Measurements from ENCODE around the gene MSMB. TPM values are rescaled to one million over a fixed set of nuclear protein-coding genes. Genes with fewer than 3 reads are reported as not detected.

MSMB gene
- total RNA-seq, 1 donor from 2014 or later: not detected

DNA sequence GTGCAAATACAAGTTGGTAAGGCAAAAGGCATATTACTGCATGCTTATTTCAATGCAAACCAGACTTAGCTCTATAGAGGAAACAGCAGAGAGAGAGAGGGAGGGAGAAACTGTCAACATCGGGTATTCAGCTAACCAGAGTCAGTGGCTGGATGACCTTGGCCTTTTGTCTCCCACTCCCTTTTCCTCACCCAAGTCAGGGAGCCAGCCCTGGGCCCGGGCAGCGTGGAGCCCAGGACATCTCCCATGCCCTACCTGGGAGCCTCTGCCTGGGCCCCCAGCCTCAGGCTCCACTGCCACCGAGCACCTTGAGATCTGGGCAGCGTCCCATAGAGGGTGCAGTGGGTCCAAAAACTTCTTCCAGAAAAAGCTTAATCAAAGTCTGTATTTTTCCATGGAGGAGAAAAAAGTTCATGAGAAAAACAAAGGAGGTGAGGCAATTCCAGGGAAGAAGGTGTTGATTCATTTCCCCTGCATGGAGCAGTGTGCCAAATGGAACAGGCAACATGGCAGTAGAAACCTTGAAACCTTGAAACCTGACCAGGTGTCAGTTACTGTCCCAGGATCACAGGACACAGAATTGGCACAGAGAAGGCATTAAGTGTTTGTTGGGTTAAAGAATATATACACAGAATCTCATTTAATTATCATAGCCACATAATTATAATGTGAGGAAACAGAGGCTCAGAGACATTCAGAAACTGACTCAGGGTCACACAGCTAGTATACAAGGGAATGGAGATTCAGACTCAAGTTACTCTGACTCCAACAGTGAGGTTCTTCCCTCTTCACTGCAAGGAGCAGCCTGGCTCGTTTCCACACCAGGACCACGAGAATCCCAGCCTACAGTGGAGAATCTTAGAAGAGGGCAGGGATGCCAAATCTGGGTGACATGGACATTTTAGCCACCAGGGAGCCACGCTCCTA, 9.9 kb downstream of the MSMB start:
- Mint-ChIP-seq H3K9me3 (no peaks in the 10 kb centered on the region), H3K36me3 (ENCODE audit: low read depth) (no peaks in the 10 kb centered on the region), H3K4me3 (no peak overlapping the region), H3K27ac (no peak overlapping the region), H3K4me1 (peaks cover 8% of the 10 kb centered on the region), H3K27me3 (peaks cover 6% of the 10 kb centered on the region)
- DNase-seq: no peak
- intact Hi-C loops (cut with micrococcal nuclease): loop anchor here (10.0 kb wide), 1 partner anchor 229 kb away; no protein-coding TSS in a partner anchor

DNA sequence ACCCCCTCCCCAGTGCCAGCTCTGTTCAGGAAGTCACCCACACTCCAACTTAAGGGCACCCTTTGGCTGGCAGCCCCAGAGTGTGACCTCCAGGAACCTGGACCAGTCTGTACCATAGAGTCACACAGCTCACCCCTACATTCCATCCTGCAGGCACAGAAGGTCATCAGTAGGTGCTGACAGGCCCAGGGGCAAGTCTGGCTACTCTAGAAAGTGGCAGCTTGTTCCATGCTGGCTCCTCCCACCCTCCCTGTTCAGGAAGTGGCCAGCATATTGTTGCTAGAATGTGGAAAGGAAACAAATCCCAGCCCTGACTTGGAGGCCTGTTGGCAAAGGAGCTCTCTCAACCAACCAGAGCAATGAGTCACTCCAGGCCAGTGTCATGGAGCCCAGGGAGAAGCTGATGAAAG, 12.5 kb downstream of the MSMB start:
- peaks cover 2% of the 10 kb centered on the region for H3K36me3 Mint-ChIP-seq (ENCODE audit: low read depth)
- DNase-seq: no peak
- no peak overlapping the region for H3K4me3 Mint-ChIP-seq
- H3K4me1 Mint-ChIP-seq: peaks cover 23% of the 10 kb centered on the region
- no peak overlapping the region for H3K27ac Mint-ChIP-seq
- no peaks in the 10 kb centered on the region for H3K9me3 Mint-ChIP-seq
- peaks cover 1% of the 10 kb centered on the region for H3K27me3 Mint-ChIP-seq
- intact Hi-C loops (cut with micrococcal nuclease): loop anchor here (10.0 kb wide), 1 partner anchor 231 kb away; no protein-coding TSS in a partner anchor

DNA sequence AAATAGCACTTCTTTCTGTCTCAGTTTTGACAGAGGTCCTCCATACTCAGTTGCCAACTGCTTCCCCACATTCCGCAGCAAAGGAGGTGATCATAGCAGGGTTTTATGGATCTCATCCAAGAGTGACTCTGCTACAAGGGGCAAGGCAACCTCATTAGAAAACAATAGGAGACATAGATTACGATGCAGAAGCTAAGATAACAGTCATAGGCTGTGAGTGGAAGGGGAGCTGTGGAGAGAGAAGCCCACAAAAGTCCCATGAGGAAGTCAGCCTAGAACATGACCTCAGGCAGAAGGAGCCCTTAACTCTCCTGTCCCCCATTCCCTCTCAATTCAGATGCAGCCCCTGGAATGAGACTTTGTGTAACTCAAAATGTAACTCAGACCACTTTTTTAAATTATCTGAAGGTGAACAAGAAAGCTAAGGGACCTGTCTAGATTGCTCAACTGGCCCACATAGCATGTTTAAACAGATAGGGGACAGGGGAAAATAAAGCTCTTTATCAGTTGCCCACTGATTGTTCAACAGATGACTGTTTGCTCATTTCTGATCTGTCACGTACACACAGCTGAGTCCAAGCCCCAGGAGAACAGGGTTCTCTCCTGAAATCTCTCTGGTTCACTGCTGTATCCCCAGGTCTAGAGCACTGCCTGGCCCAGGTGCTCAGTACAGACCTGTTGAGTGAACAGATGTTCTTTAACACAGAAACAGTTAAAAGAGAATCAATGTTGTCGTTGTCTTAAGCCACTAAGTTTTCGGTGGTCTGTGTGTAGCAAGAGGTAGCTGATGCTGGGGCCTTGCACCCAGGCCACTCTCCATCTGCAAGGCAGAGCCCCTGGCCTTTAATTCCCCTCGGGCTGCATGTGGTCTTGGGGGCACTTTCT, 14.2 kb downstream of the MSMB start:
- no peaks in the 10 kb centered on the region for H3K9me3 Mint-ChIP-seq
- intact Hi-C loops (cut with micrococcal nuclease): loop anchor here (2.0 to 10.0 kb wide), 3 partner anchors 59 to 233 kb away; partner anchors contain the start of gene TIMM23
- peaks cover 36% of the 10 kb centered on the region for H3K4me1 Mint-ChIP-seq
- peaks cover 4% of the 10 kb centered on the region for H3K36me3 Mint-ChIP-seq (ENCODE audit: low read depth)
- H3K27me3 Mint-ChIP-seq: peaks cover 1% of the 10 kb centered on the region
- no peak overlapping the region for H3K27ac Mint-ChIP-seq
- DNase-seq: no peak
- H3K4me3 Mint-ChIP-seq: no peak overlapping the region

DNA sequence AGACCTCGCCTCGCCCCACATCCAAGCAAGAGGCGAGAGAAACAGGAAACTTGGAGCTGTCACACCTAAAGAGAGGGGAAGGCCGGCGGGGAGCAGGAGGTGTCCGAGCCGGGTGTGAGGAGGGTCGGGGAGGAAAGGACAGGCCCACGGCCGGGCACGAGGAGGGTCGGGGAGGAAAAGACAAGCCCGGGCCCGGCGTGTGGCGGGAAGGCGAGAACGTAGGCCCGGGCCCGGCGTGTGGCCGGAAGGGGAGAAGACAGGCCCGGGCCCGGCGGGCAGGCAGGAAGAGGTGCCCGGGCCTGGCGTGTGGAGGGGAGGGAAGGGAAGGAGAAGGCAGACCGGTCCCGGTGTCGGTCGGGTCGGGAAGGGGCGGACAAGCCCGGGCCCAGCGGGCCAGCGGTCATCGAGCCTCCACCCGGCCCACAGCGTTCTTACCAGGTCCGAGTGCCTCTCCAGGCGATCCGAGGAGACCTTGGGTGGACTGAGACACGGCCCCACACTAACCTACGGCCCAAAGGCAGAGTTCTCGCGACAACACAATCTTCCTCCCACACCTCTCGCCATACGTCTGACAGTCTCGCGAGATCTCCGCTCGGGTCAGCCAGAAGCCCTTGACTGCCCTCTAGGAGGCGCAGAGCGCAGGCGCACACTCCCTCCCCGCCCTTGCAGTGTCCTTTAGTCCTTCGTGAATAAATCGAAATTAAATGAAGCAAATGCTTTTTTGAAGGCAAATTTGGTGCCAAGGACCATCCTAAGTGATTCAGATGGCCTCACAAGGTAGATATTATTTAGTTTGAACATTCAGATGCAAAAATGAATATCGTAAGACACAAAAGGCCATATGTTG, 15.8 kb downstream of the MSMB start, which contains the start of gene NCOA4:
Gene NCOA4, minus strand, starts transcription at position 533 of the 847 bp plus-strand sequence. CDS start 13,943 bp downstream, outside the sequence.
- Mint-ChIP-seq H3K27me3 (peaks cover 1% of the 10 kb centered on the region), H3K9me3 (no peaks in the 10 kb centered on the region), H3K4me3 (peak within 1 kb of the TSS; percentile 98), H3K36me3 (ENCODE audit: low read depth) (peaks cover 7% of the 10 kb centered on the region), H3K4me1 (peaks cover 42% of the 10 kb centered on the region), H3K27ac (peak within 1 kb of the TSS; percentile 97)
- DNase-seq: peak; percentile 99
- intact Hi-C loops (cut with micrococcal nuclease): loop anchor here (2.0 to 10.0 kb wide), 3 partner anchors 58 to 234 kb away; partner anchors contain the start of gene TIMM23

DNA sequence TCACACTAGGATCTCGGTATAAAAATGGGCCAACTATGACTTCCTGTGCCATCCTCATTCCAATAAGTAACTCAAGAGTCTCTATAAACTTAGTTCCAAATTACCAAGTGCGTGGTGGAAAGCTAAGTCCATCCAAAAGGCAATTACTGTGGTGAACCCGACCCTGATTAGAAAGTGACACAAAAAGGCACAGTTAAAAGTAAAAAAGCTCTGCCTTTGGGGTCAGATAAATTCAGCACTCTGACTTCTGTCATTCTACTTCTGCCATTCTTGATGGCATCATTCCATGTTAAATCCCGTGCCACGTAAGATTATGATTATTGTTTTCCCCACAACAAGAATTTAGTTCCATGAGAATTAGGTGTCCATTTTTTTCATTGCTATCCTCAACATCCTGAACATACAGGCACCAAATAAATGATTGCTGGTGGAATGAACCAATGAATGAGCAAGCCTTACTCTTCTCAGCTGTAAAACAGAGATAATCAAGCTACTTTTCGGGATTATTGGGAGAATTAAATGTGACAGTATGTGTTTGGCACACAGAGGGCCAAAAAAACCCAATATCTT, 16.5 kb downstream of the MSMB start:
- Mint-ChIP-seq H3K27ac (peak overlapping the region; percentile 97), H3K4me3 (peak overlapping the region; percentile 98), H3K36me3 (ENCODE audit: low read depth) (peaks cover 9% of the 10 kb centered on the region), H3K9me3 (no peaks in the 10 kb centered on the region), H3K27me3 (no peaks in the 10 kb centered on the region), H3K4me1 (peaks cover 46% of the 10 kb centered on the region)
- intact Hi-C loops (cut with micrococcal nuclease): loop anchor here (2.0 to 10.0 kb wide), 6 partner anchors 57 to 792 kb away; partner anchors contain the start of genes ANTXRL and TIMM23
- peak; percentile 58 for DNase-seq

DNA sequence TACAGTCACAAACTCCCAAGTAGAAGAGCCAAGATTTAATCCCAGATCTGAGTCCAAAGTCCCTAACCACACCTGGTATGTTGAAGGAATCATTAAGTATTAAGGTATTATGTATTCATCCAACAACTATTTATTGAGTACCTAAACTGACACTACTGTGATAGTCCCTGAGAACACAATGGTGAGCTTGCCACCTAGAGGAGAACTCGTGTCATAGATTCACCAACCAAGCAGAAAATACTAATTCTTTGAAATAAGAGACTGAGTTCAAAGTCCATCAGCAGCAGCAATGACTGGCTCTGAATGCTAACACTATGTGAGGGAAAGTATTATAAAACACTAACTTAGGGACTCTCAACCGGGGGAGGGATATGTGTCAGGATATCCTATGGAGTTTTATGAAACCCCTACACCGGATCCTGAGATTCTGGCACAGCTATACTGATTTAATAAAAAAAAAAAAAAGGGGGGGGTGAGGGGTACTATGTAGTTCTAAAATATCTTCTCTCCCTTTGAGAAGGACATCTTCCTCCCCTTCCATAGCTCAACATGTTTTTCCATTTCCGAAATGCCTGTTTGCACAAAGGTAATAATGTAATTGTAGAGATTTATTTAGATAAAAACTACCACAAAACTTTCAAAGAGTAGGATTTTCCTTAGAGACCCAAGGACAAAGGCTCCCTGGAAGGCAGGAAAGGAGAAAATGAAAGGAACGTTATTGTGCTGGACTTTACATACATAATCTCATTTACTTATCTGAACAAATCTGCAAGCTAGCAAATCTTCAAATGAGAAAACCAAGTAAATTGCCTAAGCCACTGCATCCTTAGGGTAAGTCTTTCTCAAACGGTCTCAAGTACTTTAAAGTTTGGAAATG, 17.2 kb downstream of the MSMB start:
- H3K9me3 Mint-ChIP-seq: no peaks in the 10 kb centered on the region
- H3K4me1 Mint-ChIP-seq: peaks cover 52% of the 10 kb centered on the region
- peak overlapping the region; percentile 98 for H3K4me3 Mint-ChIP-seq
- no peaks in the 10 kb centered on the region for H3K27me3 Mint-ChIP-seq
- intact Hi-C loops (cut with micrococcal nuclease): loop anchor here (5.0 to 10.0 kb wide), 3 partner anchors 256 to 792 kb away; partner anchors contain the start of gene ANTXRL
- DNase-seq: peak; percentile 81
- peaks cover 9% of the 10 kb centered on the region for H3K36me3 Mint-ChIP-seq (ENCODE audit: low read depth)
- H3K27ac Mint-ChIP-seq: peak overlapping the region; percentile 97

DNA sequence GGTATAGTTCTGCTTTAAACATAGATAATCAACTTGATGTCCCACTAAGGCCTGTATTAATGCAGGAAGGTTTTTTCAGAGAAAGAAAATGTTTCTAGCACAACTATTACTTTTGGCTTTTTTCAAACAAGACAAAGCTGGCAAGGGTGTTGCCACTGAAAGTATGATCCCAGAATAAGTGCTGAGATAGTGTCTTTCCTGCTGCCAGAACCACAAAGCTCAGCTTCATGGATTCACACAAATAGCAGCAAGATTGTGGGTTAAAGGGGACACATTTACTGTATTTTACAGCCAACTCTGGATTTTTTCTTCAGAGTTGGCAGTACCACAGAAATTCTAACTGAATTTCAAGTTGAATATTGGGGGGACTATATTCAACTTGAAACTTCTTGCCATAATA, 20.0 kb downstream of the MSMB start:
- no peak overlapping the region for H3K27ac Mint-ChIP-seq
- H3K36me3 Mint-ChIP-seq (ENCODE audit: low read depth): peaks cover 12% of the 10 kb centered on the region
- intact Hi-C loops (cut with micrococcal nuclease): loop anchor here (5.0 to 10.0 kb wide), 3 partner anchors 259 to 789 kb away; partner anchors contain the start of gene ANTXRL
- no peaks in the 10 kb centered on the region for H3K27me3 Mint-ChIP-seq
- no peaks in the 10 kb centered on the region for H3K9me3 Mint-ChIP-seq
- no peak overlapping the region for H3K4me3 Mint-ChIP-seq
- DNase-seq: no peak
- H3K4me1 Mint-ChIP-seq: peaks cover 57% of the 10 kb centered on the region

DNA sequence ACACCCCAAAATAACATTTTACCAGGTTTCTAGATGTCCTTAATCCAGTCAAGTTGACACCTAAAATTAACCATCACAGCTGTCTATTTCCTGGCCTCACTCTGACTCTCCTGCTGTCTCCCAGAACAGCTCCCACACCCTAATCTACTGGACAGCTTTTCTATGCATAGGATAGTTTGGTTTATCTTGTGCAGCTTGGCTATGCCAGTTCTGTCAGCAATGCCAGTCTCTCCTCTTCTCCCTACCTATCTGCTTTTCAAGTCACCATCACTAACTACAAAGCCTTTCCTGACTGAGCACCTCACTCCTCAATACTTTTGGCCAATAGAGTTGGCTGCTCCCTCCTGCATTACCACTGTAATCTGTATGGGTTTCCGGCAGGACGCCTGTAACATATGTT, 20.7 kb downstream of the MSMB start:
- peaks cover 56% of the 10 kb centered on the region for H3K4me1 Mint-ChIP-seq
- H3K4me3 Mint-ChIP-seq: no peak overlapping the region
- peaks cover 9% of the 10 kb centered on the region for H3K36me3 Mint-ChIP-seq (ENCODE audit: low read depth)
- no peak overlapping the region for H3K27ac Mint-ChIP-seq
- no peak for DNase-seq
- intact Hi-C loops (cut with micrococcal nuclease): loop anchor here (5.0 to 10.0 kb wide), 3 partner anchors 259 to 788 kb away; partner anchors contain the start of gene ANTXRL
- H3K9me3 Mint-ChIP-seq: no peaks in the 10 kb centered on the region
- no peaks in the 10 kb centered on the region for H3K27me3 Mint-ChIP-seq

DNA sequence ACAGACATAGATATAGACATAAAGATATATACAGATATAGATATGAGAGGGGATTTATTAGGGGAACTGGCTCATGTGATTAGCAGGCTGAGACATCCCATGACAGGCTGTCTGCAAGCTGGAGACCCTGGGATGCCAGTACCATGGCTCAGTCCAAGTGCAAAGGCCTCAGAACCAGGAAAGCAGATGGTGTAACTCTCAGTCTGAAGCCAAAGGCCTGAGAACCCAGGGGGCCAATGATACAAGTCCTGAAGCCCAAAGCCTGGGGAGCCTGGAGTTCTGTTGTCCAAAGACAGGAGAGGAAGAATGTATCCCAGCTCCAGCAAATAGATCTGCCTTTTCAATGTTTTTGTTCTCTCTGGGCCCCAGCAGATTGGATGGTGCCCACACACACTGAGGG, 21.1 kb downstream of the MSMB start:
- H3K4me3 Mint-ChIP-seq: no peak overlapping the region
- intact Hi-C loops (cut with micrococcal nuclease): loop anchor here (5.0 to 10.0 kb wide), 3 partner anchors 260 to 788 kb away; partner anchors contain the start of gene ANTXRL
- H3K9me3 Mint-ChIP-seq: no peaks in the 10 kb centered on the region
- H3K4me1 Mint-ChIP-seq: peaks cover 60% of the 10 kb centered on the region
- no peak for DNase-seq
- no peak overlapping the region for H3K27ac Mint-ChIP-seq
- no peaks in the 10 kb centered on the region for H3K27me3 Mint-ChIP-seq
- peaks cover 9% of the 10 kb centered on the region for H3K36me3 Mint-ChIP-seq (ENCODE audit: low read depth)

DNA sequence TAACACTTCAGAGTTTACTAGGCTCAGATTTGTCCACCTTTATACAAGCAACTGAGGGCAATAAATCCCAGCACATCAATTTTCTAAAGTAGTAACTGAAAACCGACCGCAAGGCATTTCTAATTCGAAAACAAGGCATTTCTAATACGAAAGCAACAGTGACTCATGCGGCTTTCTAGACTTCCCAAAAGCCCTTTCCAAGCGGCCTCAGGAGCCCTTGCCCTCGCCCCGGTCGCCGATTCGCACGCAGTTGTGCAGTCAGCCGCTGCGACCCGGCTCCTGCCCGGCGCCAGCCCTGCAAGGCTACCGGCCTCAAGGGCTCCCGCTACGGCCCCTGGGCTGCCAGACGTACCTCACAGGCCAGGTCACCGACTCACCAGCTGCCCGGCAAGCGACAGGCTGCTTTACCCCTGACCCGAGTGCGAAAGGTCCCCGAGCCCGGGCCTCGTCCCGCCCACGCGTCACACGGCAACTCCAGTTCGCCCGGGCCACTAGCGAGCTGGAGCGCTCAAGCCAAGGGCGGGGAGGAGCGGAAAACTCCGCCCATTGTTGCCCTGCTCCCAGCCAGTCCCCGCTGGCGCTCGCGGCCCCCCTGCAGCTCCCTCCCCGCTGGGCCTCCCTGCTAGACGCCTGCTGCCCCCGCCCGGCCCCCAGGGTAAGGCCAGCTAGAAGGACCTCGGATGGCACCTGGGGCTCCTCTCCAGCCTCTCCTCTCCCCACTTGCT, 22.9 kb downstream of the MSMB start:
- peak; percentile 95 for DNase-seq
- peak overlapping the region; percentile 85 for H3K4me3 Mint-ChIP-seq
- no peaks in the 10 kb centered on the region for H3K9me3 Mint-ChIP-seq
- H3K36me3 Mint-ChIP-seq (ENCODE audit: low read depth): peaks cover 9% of the 10 kb centered on the region
- H3K4me1 Mint-ChIP-seq: peaks cover 58% of the 10 kb centered on the region
- no peaks in the 10 kb centered on the region for H3K27me3 Mint-ChIP-seq
- intact Hi-C loops (cut with micrococcal nuclease): loop anchor here (10.0 kb wide), 2 partner anchors 262 to 428 kb away; partner anchors contain the start of gene ANTXRL
- peak overlapping the region; percentile 72 for H3K27ac Mint-ChIP-seq

DNA sequence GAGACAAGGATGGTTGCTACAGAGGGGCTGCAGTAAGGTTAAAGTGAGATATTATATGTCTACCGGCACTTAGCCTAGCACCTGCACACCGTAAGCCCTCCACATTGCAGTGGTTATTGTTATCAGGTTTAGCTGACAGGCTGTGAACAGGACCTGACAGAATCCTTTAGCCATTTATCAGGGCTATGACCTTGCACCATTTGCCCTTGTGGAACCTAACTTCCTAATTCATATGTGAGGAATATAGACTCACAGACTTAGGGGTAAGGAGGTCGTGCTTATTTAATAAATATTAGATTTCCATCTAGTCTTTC, 25.8 kb downstream of the MSMB start:
- DNase-seq: no peak
- Mint-ChIP-seq H3K36me3 (ENCODE audit: low read depth) (peaks cover 19% of the 10 kb centered on the region), H3K9me3 (no peaks in the 10 kb centered on the region), H3K4me3 (no peak overlapping the region), H3K4me1 (peaks cover 48% of the 10 kb centered on the region), H3K27me3 (no peaks in the 10 kb centered on the region), H3K27ac (no peak overlapping the region)
- intact Hi-C loops (cut with micrococcal nuclease): loop anchor here (10.0 kb wide), 2 partner anchors 264 to 426 kb away; partner anchors contain the start of gene ANTXRL

Data from activated CD4-positive, alpha-beta T cell treated with anti-CD3 and anti-CD28 coated beads, Interleukin-2, amount 10 ng/mL, durations not matched to agents 24 days and 14 days (primary cell).